NCI-H345 treated with DMSO at 0.1 percent for 48 hours (cell line): ENCODE data around the gene DGCR2.

ENCODE experiments used
- DNase-seq: peaks from one replicate; lab custom pipeline; 2025; ENCODE audit not compliant: unreplicated experiment; lab: John Stamatoyannopoulos, UW

DGCR2 gene

DNA sequence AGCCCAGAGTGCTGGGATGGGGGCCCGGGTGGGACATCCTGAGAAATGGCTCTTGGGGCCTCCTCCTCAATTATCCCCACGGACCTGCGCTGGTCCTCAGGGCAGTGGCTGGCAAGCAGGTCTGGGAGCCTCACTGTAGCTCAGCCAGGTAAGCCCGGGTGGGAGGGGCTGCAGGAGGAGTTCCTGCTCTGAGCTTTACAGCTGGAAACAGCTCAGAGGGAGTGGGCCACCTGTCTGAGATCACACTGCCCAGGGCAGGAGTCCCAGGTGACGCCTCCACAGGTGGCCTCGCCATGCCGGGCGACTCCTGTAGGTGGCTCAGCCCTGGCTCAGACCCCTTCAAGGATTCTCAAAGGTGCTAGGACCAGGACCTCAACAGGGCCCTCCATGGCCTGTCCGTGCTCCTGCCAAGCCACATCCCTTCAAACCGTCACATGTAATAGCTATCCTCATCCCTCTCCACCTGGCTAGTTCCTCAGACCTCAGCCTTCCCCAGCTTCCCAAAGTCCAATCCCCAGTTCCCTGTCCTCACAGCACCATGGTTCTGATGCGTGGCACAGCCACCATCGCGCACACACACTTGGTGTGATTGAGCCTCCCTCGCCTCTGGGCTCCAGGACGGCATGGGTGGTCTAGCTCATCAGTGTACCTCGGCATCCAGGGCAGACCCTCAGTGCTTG is 5.3 kb upstream of the DGCR2 start:
- no peak for DNase-seq

- DNase-seq = no peak
Measured at GRCh38 chr22:19126309-19127273, 4.4 kb upstream of the DGCR2 start.

GRCh38 chr22:19125474-19126308 is 3.5 kb upstream of the DGCR2 start:
- no peak for DNase-seq

GRCh38 chr22:19125011-19125410 is 2.8 kb upstream of the DGCR2 start:
- no peak for DNase-seq

DNA sequence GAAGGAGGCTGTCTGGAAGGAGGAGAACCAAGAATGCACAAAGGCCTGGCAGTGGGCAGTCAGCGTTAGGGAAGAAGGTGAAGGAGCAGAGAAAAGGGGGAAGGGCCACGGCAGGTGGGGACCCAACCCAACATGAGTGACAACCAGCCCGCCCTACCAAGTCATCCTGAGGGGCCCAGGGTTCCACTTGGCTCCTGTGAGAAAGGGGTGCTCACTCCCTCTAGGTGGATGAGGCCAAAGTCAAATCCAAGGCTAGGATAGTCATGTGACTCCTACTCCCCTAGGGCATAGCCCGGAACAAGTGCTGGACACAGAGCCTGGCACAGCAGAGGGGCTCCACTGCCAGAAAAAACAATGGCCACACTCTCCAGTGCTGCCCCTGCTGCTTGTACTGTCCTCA is 2.2 kb upstream of the DGCR2 start:
- DNase-seq = no peak

- no peak for DNase-seq
Measured at GRCh38 chr22:19123936-19124335, 1.7 kb upstream of the DGCR2 start.

DNA sequence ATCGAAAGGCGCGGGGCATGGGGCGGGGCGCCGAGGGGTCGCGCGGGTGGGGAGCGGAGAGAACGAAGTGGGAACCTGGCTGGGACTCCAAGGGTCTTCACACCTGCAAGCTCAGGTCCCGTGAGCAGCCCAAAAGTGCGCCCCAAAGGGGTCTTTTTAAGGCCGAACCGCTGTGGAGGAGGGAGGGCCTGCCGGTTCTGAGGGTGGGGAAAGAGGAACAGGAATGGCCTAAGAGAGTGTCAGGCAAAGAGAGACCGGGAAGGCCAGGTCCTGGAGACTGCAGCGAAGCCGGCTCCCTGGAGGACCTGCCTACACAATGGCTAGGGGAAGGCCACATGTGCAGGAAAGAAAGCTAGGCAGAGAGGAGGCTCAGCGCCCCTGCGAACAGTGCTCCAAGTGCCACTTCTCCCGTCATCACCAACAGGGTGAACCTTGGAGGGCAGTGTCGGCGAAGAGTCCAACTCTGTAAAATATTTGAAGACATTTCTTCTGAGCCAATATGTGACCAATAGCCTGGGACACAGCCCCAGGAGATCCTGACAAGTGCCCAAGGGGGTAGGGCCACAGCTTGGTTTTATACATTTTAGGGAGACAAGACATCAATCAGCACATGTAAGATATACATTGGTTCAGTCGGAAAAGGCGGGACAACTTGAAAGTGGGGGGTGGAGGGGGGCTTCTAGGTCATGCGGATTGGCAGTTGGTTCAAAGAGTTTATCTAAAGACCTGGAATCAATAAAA is 710 bp upstream of the DGCR2 start:
- no peak for DNase-seq

DNA sequence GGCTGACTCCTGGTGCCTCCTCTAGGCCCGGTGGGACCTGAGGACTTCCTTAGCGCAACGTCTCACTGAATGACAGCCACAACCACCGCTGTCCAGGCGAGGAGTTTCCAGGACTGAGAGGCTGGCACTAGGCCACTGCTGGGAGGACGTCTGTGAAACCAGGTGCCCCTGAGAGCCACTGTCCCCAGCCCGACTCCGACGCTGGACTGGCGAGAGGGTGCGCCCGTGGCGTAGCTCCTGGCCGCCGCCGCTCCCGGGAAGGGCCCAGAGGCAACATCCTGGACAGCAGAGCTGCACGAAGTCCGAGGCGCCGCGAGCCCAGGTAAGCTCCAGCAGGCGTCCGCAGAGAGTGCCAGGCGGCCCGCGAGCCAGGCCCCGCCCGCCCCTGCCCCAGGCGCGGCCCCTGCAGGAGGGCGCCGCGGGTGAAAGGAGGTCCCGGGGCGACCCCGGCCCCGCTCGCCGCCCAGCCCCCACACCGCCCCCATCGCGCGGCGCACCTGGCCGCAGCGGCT is 525 bp downstream of the DGCR2 start:
- DNase-seq = no peak

DNA sequence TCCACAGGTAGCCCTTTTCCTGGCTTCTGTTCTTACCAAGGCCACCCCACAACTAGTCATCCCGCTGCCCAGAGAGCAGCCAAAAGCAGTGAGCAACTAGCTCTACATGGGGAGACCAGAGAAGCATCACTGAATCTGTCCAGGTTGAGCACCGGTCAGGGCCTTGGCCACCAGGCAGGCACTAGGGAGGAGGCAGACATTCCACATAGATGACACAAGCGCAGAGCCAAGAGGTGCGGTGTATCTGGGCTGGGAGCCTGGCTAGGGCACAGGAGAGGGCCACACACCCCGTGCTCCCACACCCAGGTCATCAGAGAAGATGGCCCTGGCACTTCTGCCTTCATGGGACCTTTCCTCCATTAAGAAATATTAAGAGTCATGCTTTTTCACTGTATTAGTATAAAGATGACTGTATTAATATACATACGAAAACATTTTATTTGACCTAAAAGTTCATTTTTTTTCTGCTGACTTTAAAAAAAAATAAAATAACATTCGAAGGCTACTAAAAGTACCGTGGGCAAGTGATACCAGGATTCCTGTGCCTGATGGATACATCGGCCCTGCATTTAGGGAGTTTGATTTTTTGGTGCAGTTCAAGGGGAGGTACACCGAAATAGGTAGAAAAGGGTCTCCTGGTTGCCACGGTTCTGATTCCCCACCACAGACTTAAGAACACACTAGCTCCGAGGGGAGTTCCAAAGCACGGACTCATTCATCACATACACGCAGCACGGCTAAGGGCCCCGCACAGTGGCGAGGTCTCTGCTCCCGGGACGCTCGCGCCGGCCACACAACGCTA is 1.2 kb downstream of the DGCR2 start:
- DNase-seq = no peak

DNA sequence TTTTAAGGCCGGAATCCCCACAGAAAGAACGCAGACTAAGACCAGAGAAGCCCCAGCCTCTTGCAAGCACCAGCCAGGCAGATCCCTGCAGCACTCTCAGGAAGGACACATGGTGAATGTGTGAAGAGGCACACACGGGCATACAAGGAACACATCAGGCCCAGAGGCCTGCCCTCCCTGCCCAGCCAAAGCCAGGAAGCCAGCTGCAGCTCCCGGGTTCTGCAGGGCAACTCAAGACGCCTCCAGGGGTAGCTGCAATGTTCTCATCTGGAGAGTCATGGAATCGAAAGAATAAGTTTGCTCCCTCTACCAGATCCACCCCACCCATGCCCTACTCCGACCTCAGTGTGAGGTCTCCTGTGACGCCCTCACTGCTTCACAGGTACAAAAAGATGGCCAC is 2.3 kb downstream of the DGCR2 start:
- DNase-seq = no peak

GRCh38 chr22:19118329-19118880 is 3.8 kb downstream of the DGCR2 start:
- no peak for DNase-seq

DNA sequence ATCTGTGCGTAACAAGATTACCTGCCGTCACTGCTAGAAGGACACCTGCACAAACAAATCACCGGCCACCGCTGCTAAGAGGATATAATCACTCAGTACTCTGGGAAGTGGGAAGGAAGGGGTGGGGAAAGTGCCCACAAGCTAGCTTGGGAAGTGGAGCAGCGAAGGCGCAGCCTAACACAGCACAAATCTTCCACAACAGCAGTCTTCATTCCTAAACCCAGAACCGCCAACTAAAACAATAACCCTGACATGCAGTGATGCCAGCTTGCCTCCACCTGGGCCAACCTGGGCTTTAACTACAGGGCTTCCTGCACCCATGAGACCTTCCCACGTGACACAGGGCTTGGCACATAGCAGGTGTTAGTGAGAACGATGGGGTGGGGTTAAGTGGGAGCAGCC is 5.1 kb downstream of the DGCR2 start:
- peak; percentile 86 for DNase-seq

- no peak for DNase-seq
Measured at GRCh38 chr22:19115628-19116027, 6.6 kb downstream of the DGCR2 start.

- DNase-seq = no peak
Measured at GRCh38 chr22:19114984-19115552, 7.1 kb downstream of the DGCR2 start.

GRCh38 chr22:19113429-19113828 is 8.8 kb downstream of the DGCR2 start:
- no peak for DNase-seq

- no peak for DNase-seq
Measured at GRCh38 chr22:19111584-19111983, 10.6 kb downstream of the DGCR2 start.

GRCh38 chr22:19111140-19111539 is 11.1 kb downstream of the DGCR2 start:
- DNase-seq = no peak

DNA sequence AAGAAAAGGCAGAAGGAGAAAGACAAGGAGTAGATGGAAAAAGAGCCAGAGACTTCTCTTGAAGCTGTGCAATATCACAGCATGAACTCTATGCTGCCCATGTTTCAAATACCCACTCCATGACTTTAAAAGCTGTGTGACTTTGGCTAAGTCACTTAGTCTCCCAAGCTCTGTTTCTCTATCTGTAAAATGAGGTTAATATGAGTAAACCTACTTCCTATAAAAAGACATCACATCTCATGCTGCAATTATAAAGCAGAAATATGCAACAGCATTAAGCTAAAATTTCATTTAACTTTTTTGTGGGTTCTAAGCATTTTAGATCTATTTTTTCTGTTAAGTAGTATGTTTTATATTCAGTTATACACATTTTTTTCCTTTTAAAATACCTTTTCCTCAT is 11.6 kb downstream of the DGCR2 start:
- no peak for DNase-seq

GRCh38 chr22:19110064-19110458 is 12.2 kb downstream of the DGCR2 start:
- no peak for DNase-seq
